CD14-positive monocyte (primary cell): ENCODE results near the gene TGFBR1. TPM values are rescaled to one million over a fixed set of nuclear protein-coding genes. Genes with fewer than 3 reads are reported as not detected.

Experiments used
- DNase-seq, 3 donors: peaks; one replicate each; pipeline ENCODE4 v3.0.0-alpha.2; 2011 to 2022
- H2AFZ ChIP-seq: 2 replicates; pipeline ENCODE4 v1.6.0; 2012; ENCODE audit warnings: mild to moderate bottlenecking, low read depth, low read length, inconsistent platforms; ENCODE audit not compliant: insufficient read depth, poor library complexity, severe bottlenecking
- H3K27ac ChIP-seq, 2 donors: 1 replicate in 1 of 2; 2 replicates in 1 of 2; pipeline ENCODE4 v1.5.1; 2012 to 2013; ENCODE audit warnings: low read length in 2 of 2, control low read depth in 1 of 2, inconsistent platforms in 1 of 2, low read depth in 1 of 2, mild to moderate bottlenecking in 1 of 2
- H3K27me3 ChIP-seq, 2 donors: one replicate each; pipeline versions ENCODE4 v1.6.0 to v1.6.1; 2011 to 2013; ENCODE audit warnings: low read length in 2 of 2; ENCODE audit not compliant: control insufficient read depth in 2 of 2, insufficient read depth in 2 of 2
- H3K36me3 ChIP-seq, 2 donors: replicated peaks in 1 of 2; 1 replicate in 1 of 2; 2 replicates in 1 of 2; pipeline versions ENCODE4 v1.5.1 to v1.6.1; 2012 to 2013; ENCODE audit warnings: low read length in 2 of 2, control low read depth in 1 of 2, inconsistent platforms in 1 of 2, mild to moderate bottlenecking in 1 of 2; ENCODE audit not compliant: insufficient read depth in 2 of 2, control insufficient read depth in 1 of 2
- H3K4me1 ChIP-seq, 2 donors: 1 replicate in 1 of 2; 2 replicates in 1 of 2; pipeline versions ENCODE4 v1.5.1 to v1.6.1; 2012 to 2013; ENCODE audit warnings: low read length in 2 of 2, control low read depth in 1 of 2, inconsistent platforms in 1 of 2, mild to moderate bottlenecking in 1 of 2, moderate library complexity in 1 of 2; ENCODE audit not compliant: insufficient read depth in 2 of 2, control insufficient read depth in 1 of 2
- H3K4me2 ChIP-seq: replicated peaks from 2 replicates; pipeline ENCODE3; 2012; ENCODE audit warnings: low read length, moderate library complexity, mild to moderate bottlenecking; ENCODE audit not compliant: poor library complexity, severe bottlenecking; ENCODE audit errors: extremely low read depth
- H3K4me3 ChIP-seq, 3 experiments: fragments of 200-600 bp in 1 of 3; sonication (generic) in 1 of 3; replicated peaks in 1 of 3; 1 replicate in 2 of 3; 2 replicates in 1 of 3; pipeline ENCODE4 v1.5.1; 2011 to 2013; ENCODE audit warnings: low read length in 3 of 3, mild to moderate bottlenecking in 3 of 3, control low read depth in 2 of 3, low read depth in 2 of 3, inconsistent platforms in 1 of 3, moderate library complexity in 1 of 3
- H3K79me2 ChIP-seq: 2 replicates; pipeline ENCODE4 v1.6.0; 2012; ENCODE audit warnings: mild to moderate bottlenecking, control low read depth, inconsistent platforms, low read length, moderate library complexity; ENCODE audit not compliant: insufficient read depth
- H3K9ac ChIP-seq: 2 replicates; pipeline ENCODE4 v1.6.0; 2017; ENCODE audit warnings: low read length, mild to moderate bottlenecking; ENCODE audit not compliant: insufficient read depth, poor library complexity, severe bottlenecking
- H3K9me3 ChIP-seq, 2 donors: replicated peaks in 1 of 2; 1 replicate in 1 of 2; 2 replicates in 1 of 2; pipeline versions ENCODE4 v1.5.1 to v1.6.1; 2012 to 2013; ENCODE audit warnings: low read length in 2 of 2, control low read depth in 1 of 2; ENCODE audit not compliant: control insufficient read depth in 1 of 2, insufficient read depth in 1 of 2
- H4K20me1 ChIP-seq: 2 replicates; pipeline ENCODE4 v1.6.0; 2012; ENCODE audit warnings: mild to moderate bottlenecking, low read length, control low read depth, moderate library complexity; ENCODE audit not compliant: insufficient read depth
- H3K27ac Mint-ChIP-seq, 7 donors: one replicate each; pipeline ENCODE4 v1.8.0; 2020; ENCODE audit warnings: mild to moderate bottlenecking in 7 of 7, mixed read lengths in 7 of 7, moderate library complexity in 6 of 7, inconsistent platforms in 2 of 7
- H3K27me3 Mint-ChIP-seq, 3 donors: one replicate each; pipeline ENCODE4 v1.8.0; 2021 to 2022; ENCODE audit warnings: low read depth in 3 of 3, mild to moderate bottlenecking in 3 of 3, mixed read lengths in 3 of 3, moderate library complexity in 3 of 3, inconsistent platforms in 1 of 3
- H3K36me3 Mint-ChIP-seq, 2 donors: one replicate each; pipeline ENCODE4 v1.8.0; 2020; ENCODE audit warnings: mixed read lengths in 2 of 2, inconsistent platforms in 1 of 2, mild to moderate bottlenecking in 1 of 2
- H3K4me1 Mint-ChIP-seq: one replicate; pipeline ENCODE4 v1.8.0; 2020; ENCODE audit warnings: mild to moderate bottlenecking, mixed read lengths
- H3K4me3 Mint-ChIP-seq, 2 donors: one replicate each; pipeline ENCODE4 v1.8.0; 2020; ENCODE audit warnings: mild to moderate bottlenecking in 2 of 2, mixed read lengths in 2 of 2, moderate library complexity in 1 of 2
- H3K9me3 Mint-ChIP-seq, 7 donors: one replicate each; pipeline ENCODE4 v1.8.0; 2020 to 2022; ENCODE audit warnings: mixed read lengths in 7 of 7, mild to moderate bottlenecking in 6 of 7, moderate library complexity in 6 of 7, inconsistent platforms in 2 of 7
- WGBS: methylation state at CpG from one replicate; pipeline ENCODE4 v1.1.5; 2013; ENCODE audit warnings: missing lambda C conversion rate; ENCODE audit not compliant: insufficient coverage; 5-methylcytosine and 5-hydroxymethylcytosine counted together
- intact Hi-C, 2 donors: fragments of 100-400 bp; cut with micrococcal nuclease; formaldehyde crosslinking; loops; one replicate each; pipeline versions ENCODE4 v1.15.0 to v1.15.1; 2023
- polyA plus RNA-seq, 3 donors: library from polyadenylated mRNA; depleted of rRNA in 1 of 3; unstranded in 2 of 3; stranded (reverse) in 1 of 3; fragments of 300-500 nt in 2 of 3; fragments of >200 nt in 1 of 3; fragmentation: Illumina TruSeq in 2 of 3; gene quantifications; 1 replicate in 2 of 3; 2 replicates in 1 of 3; pipeline ENCODE4 v1.2.3, GENCODE V29; 2012 to 2021
- TF ChIP-seq, protein P1 (sequence below): fragments of 200-600 bp; IDR thresholded peaks from one replicate; pipeline ENCODE4 v1.8.0; 2022; ENCODE audit warnings: antibody characterized with exemption, mild to moderate bottlenecking

TGFBR1 gene
- polyA plus RNA-seq, 3 donors = 10.7 to 26.8 (median 25.0) TPM

DNA sequence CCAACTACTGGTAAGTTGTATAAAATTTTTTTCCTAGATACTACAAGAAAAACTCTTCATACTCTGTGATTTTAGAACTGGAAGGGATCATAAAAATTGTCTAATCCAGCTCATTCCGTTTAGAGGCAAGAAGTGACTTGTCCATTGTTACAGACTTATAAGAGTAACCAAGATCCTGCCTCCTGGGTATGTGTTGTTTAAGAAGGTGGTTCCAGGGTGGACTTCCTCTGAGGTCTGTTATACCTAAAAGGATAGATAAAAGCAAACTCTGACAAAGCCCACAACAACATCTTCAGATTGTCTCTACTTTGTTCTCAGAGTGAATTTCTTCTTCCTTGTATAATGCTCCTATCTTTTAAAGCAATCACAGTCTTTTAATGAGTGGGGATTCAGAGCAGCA lies 24.2 kb downstream of the TGFBR1 start:
- H3K9me3 Mint-ChIP-seq = peaks cover 0 to 6% (median 0%) of the 10 kb centered on the region in 7 donors
- H3K27me3 Mint-ChIP-seq = no peaks in the 10 kb centered on the region
- H3K27ac Mint-ChIP-seq = peak overlapping the region in 2 of 7 donors; percentile 23 to 26
- H3K4me3 Mint-ChIP-seq = no peak overlapping the region
- peaks cover 2 to 33% of the 10 kb centered on the region in 2 donors for H3K36me3 ChIP-seq
- TF ChIP-seq, protein P1, sequence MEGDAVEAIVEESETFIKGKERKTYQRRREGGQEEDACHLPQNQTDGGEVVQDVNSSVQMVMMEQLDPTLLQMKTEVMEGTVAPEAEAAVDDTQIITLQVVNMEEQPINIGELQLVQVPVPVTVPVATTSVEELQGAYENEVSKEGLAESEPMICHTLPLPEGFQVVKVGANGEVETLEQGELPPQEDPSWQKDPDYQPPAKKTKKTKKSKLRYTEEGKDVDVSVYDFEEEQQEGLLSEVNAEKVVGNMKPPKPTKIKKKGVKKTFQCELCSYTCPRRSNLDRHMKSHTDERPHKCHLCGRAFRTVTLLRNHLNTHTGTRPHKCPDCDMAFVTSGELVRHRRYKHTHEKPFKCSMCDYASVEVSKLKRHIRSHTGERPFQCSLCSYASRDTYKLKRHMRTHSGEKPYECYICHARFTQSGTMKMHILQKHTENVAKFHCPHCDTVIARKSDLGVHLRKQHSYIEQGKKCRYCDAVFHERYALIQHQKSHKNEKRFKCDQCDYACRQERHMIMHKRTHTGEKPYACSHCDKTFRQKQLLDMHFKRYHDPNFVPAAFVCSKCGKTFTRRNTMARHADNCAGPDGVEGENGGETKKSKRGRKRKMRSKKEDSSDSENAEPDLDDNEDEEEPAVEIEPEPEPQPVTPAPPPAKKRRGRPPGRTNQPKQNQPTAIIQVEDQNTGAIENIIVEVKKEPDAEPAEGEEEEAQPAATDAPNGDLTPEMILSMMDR = no peak
- H3K4me2 ChIP-seq = no peak overlapping the region
- no peak overlapping the region for H3K27ac ChIP-seq
- peaks cover 37 to 44% of the 10 kb centered on the region in 2 donors for H3K36me3 Mint-ChIP-seq
- no peaks in the 10 kb centered on the region for H3K27me3 ChIP-seq
- no peaks in the 10 kb centered on the region for H3K9me3 ChIP-seq
- intact Hi-C loops = no loop called here
- no CpG with 5 or more reads among the region's 1 CpG for WGBS
- no peak overlapping the region for H3K9ac ChIP-seq
- H4K20me1 ChIP-seq = peaks cover 87% of the 10 kb centered on the region
- peaks cover 93% of the 10 kb centered on the region for H3K79me2 ChIP-seq
- DNase-seq = no peak
- no peaks in the 10 kb centered on the region for H3K4me1 ChIP-seq
- no peak overlapping the region for H2AFZ ChIP-seq
- no peak overlapping the region for H3K4me3 ChIP-seq
- peaks cover 34% of the 10 kb centered on the region for H3K4me1 Mint-ChIP-seq

DNA sequence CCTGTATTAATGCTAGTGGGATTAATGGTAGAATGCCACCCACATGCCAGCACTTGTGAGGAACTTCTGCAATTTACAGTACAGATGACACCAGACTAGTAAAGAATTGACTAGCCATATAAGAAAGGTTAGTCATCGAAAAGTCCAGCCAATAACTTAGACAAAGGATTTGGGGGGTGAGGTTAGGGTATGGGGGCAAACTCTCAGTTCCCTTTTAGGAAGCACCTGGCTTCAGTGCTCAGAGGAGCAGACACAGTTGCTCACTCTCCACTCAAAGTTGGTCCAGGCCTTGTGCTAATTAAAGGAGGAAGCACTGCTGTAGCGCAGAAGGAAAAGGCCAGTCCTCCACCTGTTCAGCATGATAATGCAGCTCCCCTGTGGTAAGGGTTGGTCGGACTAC lies 25.2 kb downstream of the TGFBR1 start:
- DNase-seq = peak in 2 of 3 donors; percentile 29 to 51
- WGBS = no CpG with 5 or more reads among the region's 3 CpGs
- Histone ChIP-seq H3K79me2 (peaks cover 89% of the 10 kb centered on the region), H3K9ac (no peak overlapping the region), H3K36me3 (peaks cover 2 to 33% of the 10 kb centered on the region in 2 donors), H2AFZ (no peak overlapping the region), H3K9me3 (no peaks in the 10 kb centered on the region), H3K27ac (no peak overlapping the region), H3K4me3 (no peak overlapping the region), H4K20me1 (peaks cover 88% of the 10 kb centered on the region), H3K4me2 (no peak overlapping the region), H3K27me3 (no peaks in the 10 kb centered on the region), H3K4me1 (peaks cover 3 to 4% of the 10 kb centered on the region in 2 donors)
- Mint-ChIP-seq H3K27ac (peak overlapping the region in 3 of 7 donors; percentile 3 to 69 (median 24)), H3K36me3 (peaks cover 39 to 48% of the 10 kb centered on the region in 2 donors), H3K9me3 (peaks cover 0 to 6% (median 0%) of the 10 kb centered on the region in 7 donors), H3K27me3 (no peaks in the 10 kb centered on the region), H3K4me1 (peaks cover 35% of the 10 kb centered on the region), H3K4me3 (no peak overlapping the region)
- intact Hi-C loops = loop anchor here in 1 of 2 donors (10.0 kb wide), 1 partner anchor 45 kb away; no protein-coding TSS in a partner anchor
- TF ChIP-seq, protein P1 = no peak
